ENCODE measurements around the gene ADGRE1.

DNA sequence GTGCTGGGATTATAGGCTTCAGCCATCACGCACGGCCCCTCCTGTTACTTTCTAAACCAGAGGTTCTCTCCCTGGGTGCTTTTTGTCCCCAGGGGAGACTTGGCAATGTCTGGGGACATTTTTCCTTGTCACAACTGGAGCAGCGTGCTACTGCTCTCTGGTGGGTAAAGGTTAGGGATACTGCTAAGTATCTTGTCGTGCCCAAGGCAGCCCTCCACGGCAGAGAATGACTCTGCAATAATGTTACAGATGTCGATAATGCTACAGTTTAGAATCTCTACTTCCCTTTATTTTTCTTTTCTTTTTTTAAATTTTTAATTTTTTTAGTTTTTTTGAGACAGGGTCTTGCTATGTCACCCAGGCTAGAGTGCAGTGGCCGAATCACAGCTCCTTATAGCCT, 38.0 kb downstream of the ADGRE1 start:
- TF ChIP-seq, protein P1, sequence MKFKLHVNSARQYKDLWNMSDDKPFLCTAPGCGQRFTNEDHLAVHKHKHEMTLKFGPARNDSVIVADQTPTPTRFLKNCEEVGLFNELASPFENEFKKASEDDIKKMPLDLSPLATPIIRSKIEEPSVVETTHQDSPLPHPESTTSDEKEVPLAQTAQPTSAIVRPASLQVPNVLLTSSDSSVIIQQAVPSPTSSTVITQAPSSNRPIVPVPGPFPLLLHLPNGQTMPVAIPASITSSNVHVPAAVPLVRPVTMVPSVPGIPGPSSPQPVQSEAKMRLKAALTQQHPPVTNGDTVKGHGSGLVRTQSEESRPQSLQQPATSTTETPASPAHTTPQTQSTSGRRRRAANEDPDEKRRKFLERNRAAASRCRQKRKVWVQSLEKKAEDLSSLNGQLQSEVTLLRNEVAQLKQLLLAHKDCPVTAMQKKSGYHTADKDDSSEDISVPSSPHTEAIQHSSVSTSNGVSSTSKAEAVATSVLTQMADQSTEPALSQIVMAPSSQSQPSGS (tag by site-specific recombination; IDR thresholded peaks at IDR 0.05; ENCODE audit: low read depth): no peak
- TF ChIP-seq SALL2 (tag by site-specific recombination; IDR thresholded peaks at IDR 0.05; ENCODE audit: borderline replicate concordance): no peak
- TF ChIP-seq ZNF133 (tag by site-specific recombination; IDR thresholded peaks at IDR 0.05): no peak
- TF ChIP-seq, protein P2, sequence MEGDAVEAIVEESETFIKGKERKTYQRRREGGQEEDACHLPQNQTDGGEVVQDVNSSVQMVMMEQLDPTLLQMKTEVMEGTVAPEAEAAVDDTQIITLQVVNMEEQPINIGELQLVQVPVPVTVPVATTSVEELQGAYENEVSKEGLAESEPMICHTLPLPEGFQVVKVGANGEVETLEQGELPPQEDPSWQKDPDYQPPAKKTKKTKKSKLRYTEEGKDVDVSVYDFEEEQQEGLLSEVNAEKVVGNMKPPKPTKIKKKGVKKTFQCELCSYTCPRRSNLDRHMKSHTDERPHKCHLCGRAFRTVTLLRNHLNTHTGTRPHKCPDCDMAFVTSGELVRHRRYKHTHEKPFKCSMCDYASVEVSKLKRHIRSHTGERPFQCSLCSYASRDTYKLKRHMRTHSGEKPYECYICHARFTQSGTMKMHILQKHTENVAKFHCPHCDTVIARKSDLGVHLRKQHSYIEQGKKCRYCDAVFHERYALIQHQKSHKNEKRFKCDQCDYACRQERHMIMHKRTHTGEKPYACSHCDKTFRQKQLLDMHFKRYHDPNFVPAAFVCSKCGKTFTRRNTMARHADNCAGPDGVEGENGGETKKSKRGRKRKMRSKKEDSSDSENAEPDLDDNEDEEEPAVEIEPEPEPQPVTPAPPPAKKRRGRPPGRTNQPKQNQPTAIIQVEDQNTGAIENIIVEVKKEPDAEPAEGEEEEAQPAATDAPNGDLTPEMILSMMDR (tag by site-specific recombination; IDR thresholded peaks at IDR 0.05): no peak
- no peak for TF ChIP-seq ZNF664 (tag by site-specific recombination; IDR thresholded peaks at IDR 0.05)
- TF ChIP-seq, protein P3, sequence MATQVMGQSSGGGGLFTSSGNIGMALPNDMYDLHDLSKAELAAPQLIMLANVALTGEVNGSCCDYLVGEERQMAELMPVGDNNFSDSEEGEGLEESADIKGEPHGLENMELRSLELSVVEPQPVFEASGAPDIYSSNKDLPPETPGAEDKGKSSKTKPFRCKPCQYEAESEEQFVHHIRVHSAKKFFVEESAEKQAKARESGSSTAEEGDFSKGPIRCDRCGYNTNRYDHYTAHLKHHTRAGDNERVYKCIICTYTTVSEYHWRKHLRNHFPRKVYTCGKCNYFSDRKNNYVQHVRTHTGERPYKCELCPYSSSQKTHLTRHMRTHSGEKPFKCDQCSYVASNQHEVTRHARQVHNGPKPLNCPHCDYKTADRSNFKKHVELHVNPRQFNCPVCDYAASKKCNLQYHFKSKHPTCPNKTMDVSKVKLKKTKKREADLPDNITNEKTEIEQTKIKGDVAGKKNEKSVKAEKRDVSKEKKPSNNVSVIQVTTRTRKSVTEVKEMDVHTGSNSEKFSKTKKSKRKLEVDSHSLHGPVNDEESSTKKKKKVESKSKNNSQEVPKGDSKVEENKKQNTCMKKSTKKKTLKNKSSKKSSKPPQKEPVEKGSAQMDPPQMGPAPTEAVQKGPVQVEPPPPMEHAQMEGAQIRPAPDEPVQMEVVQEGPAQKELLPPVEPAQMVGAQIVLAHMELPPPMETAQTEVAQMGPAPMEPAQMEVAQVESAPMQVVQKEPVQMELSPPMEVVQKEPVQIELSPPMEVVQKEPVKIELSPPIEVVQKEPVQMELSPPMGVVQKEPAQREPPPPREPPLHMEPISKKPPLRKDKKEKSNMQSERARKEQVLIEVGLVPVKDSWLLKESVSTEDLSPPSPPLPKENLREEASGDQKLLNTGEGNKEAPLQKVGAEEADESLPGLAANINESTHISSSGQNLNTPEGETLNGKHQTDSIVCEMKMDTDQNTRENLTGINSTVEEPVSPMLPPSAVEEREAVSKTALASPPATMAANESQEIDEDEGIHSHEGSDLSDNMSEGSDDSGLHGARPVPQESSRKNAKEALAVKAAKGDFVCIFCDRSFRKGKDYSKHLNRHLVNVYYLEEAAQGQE (tag by site-specific recombination; IDR thresholded peaks at IDR 0.05): no peak
- TF ChIP-seq, protein P4, sequence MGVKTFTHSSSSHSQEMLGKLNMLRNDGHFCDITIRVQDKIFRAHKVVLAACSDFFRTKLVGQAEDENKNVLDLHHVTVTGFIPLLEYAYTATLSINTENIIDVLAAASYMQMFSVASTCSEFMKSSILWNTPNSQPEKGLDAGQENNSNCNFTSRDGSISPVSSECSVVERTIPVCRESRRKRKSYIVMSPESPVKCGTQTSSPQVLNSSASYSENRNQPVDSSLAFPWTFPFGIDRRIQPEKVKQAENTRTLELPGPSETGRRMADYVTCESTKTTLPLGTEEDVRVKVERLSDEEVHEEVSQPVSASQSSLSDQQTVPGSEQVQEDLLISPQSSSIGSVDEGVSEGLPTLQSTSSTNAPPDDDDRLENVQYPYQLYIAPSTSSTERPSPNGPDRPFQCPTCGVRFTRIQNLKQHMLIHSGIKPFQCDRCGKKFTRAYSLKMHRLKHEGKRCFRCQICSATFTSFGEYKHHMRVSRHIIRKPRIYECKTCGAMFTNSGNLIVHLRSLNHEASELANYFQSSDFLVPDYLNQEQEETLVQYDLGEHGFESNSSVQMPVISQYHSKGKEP (tag by site-specific recombination; IDR thresholded peaks at IDR 0.05): no peak
- TF ChIP-seq ZNF138 (tag by site-specific recombination; IDR thresholded peaks at IDR 0.05; ENCODE audit: borderline replicate concordance): no peak
- no peak for TF ChIP-seq ZNF776 (tag by site-specific recombination; IDR thresholded peaks at IDR 0.05; ENCODE audit: borderline replicate concordance)
- TF ChIP-seq ZNF155 (tag by site-specific recombination; IDR thresholded peaks at IDR 0.05): no peak
- no peak for TF ChIP-seq ZBTB48 (tag by site-specific recombination; IDR thresholded peaks at IDR 0.05)
- TF ChIP-seq, protein P5, sequence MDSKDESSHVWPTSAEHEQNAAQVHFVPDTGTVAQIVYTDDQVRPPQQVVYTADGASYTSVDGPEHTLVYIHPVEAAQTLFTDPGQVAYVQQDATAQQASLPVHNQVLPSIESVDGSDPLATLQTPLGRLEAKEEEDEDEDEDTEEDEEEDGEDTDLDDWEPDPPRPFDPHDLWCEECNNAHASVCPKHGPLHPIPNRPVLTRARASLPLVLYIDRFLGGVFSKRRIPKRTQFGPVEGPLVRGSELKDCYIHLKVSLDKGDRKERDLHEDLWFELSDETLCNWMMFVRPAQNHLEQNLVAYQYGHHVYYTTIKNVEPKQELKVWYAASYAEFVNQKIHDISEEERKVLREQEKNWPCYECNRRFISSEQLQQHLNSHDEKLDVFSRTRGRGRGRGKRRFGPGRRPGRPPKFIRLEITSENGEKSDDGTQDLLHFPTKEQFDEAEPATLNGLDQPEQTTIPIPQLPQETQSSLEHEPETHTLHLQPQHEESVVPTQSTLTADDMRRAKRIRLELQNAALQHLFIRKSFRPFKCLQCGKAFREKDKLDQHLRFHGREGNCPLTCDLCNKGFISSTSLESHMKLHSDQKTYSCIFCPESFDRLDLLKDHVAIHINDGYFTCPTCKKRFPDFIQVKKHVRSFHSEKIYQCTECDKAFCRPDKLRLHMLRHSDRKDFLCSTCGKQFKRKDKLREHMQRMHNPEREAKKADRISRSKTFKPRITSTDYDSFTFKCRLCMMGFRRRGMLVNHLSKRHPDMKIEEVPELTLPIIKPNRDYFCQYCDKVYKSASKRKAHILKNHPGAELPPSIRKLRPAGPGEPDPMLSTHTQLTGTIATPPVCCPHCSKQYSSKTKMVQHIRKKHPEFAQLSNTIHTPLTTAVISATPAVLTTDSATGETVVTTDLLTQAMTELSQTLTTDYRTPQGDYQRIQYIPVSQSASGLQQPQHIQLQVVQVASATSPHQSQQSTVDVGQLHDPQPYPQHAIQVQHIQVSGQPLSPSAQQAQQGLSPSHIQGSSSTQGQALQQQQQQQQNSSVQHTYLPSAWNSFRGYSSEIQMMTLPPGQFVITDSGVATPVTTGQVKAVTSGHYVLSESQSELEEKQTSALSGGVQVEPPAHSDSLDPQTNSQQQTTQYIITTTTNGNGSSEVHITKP (tag by site-specific recombination; IDR thresholded peaks at IDR 0.05): no peak
- TF ChIP-seq, protein P6, sequence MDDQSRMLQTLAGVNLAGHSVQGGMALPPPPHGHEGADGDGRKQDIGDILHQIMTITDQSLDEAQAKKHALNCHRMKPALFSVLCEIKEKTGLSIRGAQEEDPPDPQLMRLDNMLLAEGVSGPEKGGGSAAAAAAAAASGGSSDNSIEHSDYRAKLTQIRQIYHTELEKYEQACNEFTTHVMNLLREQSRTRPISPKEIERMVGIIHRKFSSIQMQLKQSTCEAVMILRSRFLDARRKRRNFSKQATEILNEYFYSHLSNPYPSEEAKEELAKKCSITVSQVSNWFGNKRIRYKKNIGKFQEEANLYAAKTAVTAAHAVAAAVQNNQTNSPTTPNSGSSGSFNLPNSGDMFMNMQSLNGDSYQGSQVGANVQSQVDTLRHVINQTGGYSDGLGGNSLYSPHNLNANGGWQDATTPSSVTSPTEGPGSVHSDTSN (CRISPR knock-in tag; IDR thresholded peaks at IDR 0.05): no peak
- no peak for TF ChIP-seq ZFP3 (tag by site-specific recombination; IDR thresholded peaks at IDR 0.05; ENCODE audit: low read depth)
